CD4-positive, alpha-beta T cell (primary cell): Measurements from ENCODE around the gene ZC3HAV1. TPM values are rescaled to one million over a fixed set of nuclear protein-coding genes. Genes with fewer than 3 reads are reported as not detected.
"Not testable (repeated sequence)": the region's sequence is repeated elsewhere in the genome, so short reads cannot be mapped to it uniquely, and the experiment has no call there.

Experiments used
- ATAC-seq: fragments of 200-7000 bp; cut with Tn5 transposase; one replicate; pipeline ENCODE4 v1.10.0; 2022; ENCODE audit warnings: mild to moderate bottlenecking; ENCODE audit not compliant: poor library complexity
- CTCF ChIA-PET: fragments of 350-600 bp; sonication (Branson Sonifier 250); formaldehyde crosslinking; loops from one replicate; lab custom pipeline; 2021; ENCODE audit warnings: antibody characterized with exemption, inconsistent platforms; lab: Charles Lee
- POLR2A ChIA-PET: fragments of 350-600 bp; sonication (Branson Sonifier 250); formaldehyde crosslinking; loops from one replicate; lab custom pipeline; 2021; ENCODE audit warnings: antibody characterized with exemption, inconsistent platforms; lab: Charles Lee
- DNase-seq, 14 experiments: peaks; one replicate each; pipeline ENCODE4 v3.0.0-alpha.2; 2013 to 2020; ENCODE audit warnings: mixed read lengths in 2 of 14
- H3K27ac ChIP-seq, 2 donors: one replicate each; pipeline versions ENCODE4 v1.5.1 to v1.7.0; 2013; ENCODE audit warnings: low read length in 2 of 2, low read depth in 1 of 2, mild to moderate bottlenecking in 1 of 2
- H3K27me3 ChIP-seq, 2 experiments: 1 replicate in 1 of 2; 2 replicates in 1 of 2; pipeline versions ENCODE4 v1.6.1 to v1.7.0; 2013; ENCODE audit warnings: low read length in 2 of 2, control low read depth in 1 of 2, mild to moderate bottlenecking in 1 of 2, moderate library complexity in 1 of 2; ENCODE audit not compliant: insufficient read depth in 2 of 2, control insufficient read depth in 1 of 2
- H3K36me3 ChIP-seq: one replicate; pipeline ENCODE4 v1.6.1; 2013; ENCODE audit warnings: low read length, control low read depth; ENCODE audit not compliant: insufficient read depth
- H3K4me1 ChIP-seq: one replicate; pipeline ENCODE4 v1.6.1; 2013; ENCODE audit warnings: low read length, control low read depth; ENCODE audit not compliant: insufficient read depth
- H3K4me3 ChIP-seq: one replicate; pipeline ENCODE4 v1.5.1; 2013; ENCODE audit warnings: mild to moderate bottlenecking, low read length, moderate library complexity
- H3K9me3 ChIP-seq, 2 experiments: 1 replicate in 1 of 2; 2 replicates in 1 of 2; pipeline versions ENCODE4 v1.6.1 to v1.7.0; 2013; ENCODE audit warnings: low read length in 2 of 2, mild to moderate bottlenecking in 2 of 2, control low read depth in 1 of 2, moderate library complexity in 1 of 2; ENCODE audit not compliant: control insufficient read depth in 1 of 2, insufficient read depth in 1 of 2
- H3K27ac Mint-ChIP-seq: one replicate; pipeline ENCODE4 v1.8.0; 2020; ENCODE audit warnings: mixed read lengths
- H3K27me3 Mint-ChIP-seq: one replicate; pipeline ENCODE4 v1.8.0; 2021; ENCODE audit warnings: mixed read lengths
- H3K36me3 Mint-ChIP-seq: one replicate; pipeline ENCODE4 v1.8.0; 2021; ENCODE audit warnings: low read depth, mixed read lengths
- H3K4me1 Mint-ChIP-seq: one replicate; pipeline ENCODE4 v1.8.0; 2021; ENCODE audit warnings: low read depth, mixed read lengths
- H3K4me3 Mint-ChIP-seq: one replicate; pipeline ENCODE4 v1.8.0; 2020; ENCODE audit warnings: mild to moderate bottlenecking, mixed read lengths
- H3K9me3 Mint-ChIP-seq: one replicate; pipeline ENCODE4 v1.8.0; 2020; ENCODE audit warnings: mixed read lengths
- intact Hi-C, 2 experiments: fragments of 100-400 bp; cut with DNase I in 1 of 2; cut with micrococcal nuclease in 1 of 2; formaldehyde crosslinking; loops; one replicate each; pipeline versions ENCODE4 v1.15.1 to v1.9.0; 2023 to 2025; cut with DNase I, micrococcal nuclease
- total RNA-seq, 174 experiments: library from RNA in 2 of 174; stranded (reverse) in 2 of 174; gene quantifications; one replicate each; pipeline ENCODE4 v1.2.3 and lab custom pipeline; 2021 to 2026
- TF ChIP-seq, protein P1 (sequence below): fragments of 200-600 bp; IDR thresholded peaks from one replicate; pipeline ENCODE4 v1.8.0; 2022; ENCODE audit warnings: antibody characterized with exemption, mild to moderate bottlenecking

The ZC3HAV1 gene
- total RNA-seq, 2 experiments from 2014 or later: 169 to 178 TPM

DNA sequence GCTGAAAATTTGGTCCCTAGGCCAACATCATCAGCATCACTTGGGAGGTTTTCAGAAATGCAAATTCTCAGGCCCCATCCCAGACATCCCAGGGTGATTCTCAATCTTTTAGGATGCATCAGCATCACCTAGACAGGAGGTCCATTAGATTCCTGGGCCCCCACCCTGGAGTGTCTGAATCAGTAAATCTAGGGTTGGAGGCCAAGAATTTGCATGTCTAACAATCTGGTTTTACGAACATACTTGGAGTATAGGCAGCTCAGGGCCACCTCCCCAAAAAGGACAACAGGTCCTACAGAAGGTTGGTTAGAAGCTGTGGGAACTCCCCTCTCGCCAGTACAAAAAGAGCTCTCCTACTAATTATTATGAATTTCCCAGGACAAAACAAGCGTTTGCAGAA is 15.5 kb downstream of the ZC3HAV1 start:
- TF ChIP-seq, protein P1, sequence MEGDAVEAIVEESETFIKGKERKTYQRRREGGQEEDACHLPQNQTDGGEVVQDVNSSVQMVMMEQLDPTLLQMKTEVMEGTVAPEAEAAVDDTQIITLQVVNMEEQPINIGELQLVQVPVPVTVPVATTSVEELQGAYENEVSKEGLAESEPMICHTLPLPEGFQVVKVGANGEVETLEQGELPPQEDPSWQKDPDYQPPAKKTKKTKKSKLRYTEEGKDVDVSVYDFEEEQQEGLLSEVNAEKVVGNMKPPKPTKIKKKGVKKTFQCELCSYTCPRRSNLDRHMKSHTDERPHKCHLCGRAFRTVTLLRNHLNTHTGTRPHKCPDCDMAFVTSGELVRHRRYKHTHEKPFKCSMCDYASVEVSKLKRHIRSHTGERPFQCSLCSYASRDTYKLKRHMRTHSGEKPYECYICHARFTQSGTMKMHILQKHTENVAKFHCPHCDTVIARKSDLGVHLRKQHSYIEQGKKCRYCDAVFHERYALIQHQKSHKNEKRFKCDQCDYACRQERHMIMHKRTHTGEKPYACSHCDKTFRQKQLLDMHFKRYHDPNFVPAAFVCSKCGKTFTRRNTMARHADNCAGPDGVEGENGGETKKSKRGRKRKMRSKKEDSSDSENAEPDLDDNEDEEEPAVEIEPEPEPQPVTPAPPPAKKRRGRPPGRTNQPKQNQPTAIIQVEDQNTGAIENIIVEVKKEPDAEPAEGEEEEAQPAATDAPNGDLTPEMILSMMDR: no peak
- peak in 1 of 14 experiments; percentile 43 for DNase-seq
- Histone ChIP-seq H3K9me3 (no peaks in the 10 kb centered on the region), H3K4me3 (peak overlapping the region; percentile 52), H3K27ac (peak overlapping the region; percentile 74 to 80), H3K36me3 (peaks cover 53% of the 10 kb centered on the region), H3K27me3 (no peaks in the 10 kb centered on the region), H3K4me1 (peaks cover 89% of the 10 kb centered on the region)
- ATAC-seq: no peak
- no peaks in the 10 kb centered on the region for H3K27me3 Mint-ChIP-seq
- peaks cover 80% of the 10 kb centered on the region for H3K36me3 Mint-ChIP-seq
- H3K27ac Mint-ChIP-seq: peak overlapping the region; percentile 92
- peak overlapping the region; percentile 89 for H3K4me3 Mint-ChIP-seq
- peaks cover 2% of the 10 kb centered on the region for H3K9me3 Mint-ChIP-seq
- ChIA-PET CTCF (interaction anchor here (1.0 to 2.9 kb wide), 6 partner anchors 8 to 34 kb away, joined by 4 to 38 read pairs (median 8); partner anchors contain the start of gene ZC3HAV1), POLR2A (interaction anchor here (1.3 to 3.1 kb wide), 19 partner anchors 9 to 246 kb away, joined by 4 to 171 read pairs (median 11); partner anchors contain the start of gene FMC1)
- intact Hi-C loops: loop anchor here in 1 of 2 experiments (2.0 kb wide), 1 partner anchor 19 kb away; no protein-coding TSS in a partner anchor
- peaks cover 86% of the 10 kb centered on the region for H3K4me1 Mint-ChIP-seq

DNA sequence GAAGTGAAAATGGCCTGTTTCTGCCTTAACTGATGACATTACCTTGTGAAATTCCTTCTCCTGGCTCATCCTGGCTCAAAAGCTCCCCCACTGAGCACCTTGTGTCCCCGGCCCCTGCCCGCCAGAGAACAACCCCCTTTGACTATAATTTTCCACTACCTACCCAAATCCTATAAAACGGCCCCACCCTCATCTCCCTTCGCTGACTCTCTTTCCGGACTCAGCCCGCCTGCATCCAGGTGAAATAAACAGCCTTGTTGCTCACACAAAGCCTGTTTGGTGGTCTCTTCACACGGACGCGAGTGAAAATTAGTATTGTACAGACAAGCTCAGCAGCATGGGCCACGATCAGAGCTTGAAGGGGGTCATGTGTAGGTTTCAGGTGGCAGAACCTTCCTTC is 16.0 kb downstream of the ZC3HAV1 start:
- DNase-seq: peak in 1 of 14 experiments; percentile 51
- intact Hi-C loops: loop anchor here in 1 of 2 experiments (2.0 kb wide), 1 partner anchor 15 kb away; the partner anchor contains the start of gene ZC3HAV1
- not testable (repeated sequence) for H3K27me3 ChIP-seq, H3K9me3 ChIP-seq, H3K9me3 Mint-ChIP-seq, H3K27me3 Mint-ChIP-seq, ATAC-seq
- ChIA-PET POLR2A (interaction anchor here (1.2 to 3.1 kb wide), 10 partner anchors 8 to 207 kb away, joined by 3 to 171 read pairs (median 12); no protein-coding TSS in a partner anchor), CTCF (interaction anchor here (2.4 to 2.9 kb wide), 3 partner anchors 10 to 19 kb away, joined by 8 to 38 read pairs (median 20); partner anchors contain the start of gene ZC3HAV1)
- Mint-ChIP-seq H3K27ac (peak overlapping the region; percentile 92), H3K36me3 (peaks cover 80% of the 10 kb centered on the region), H3K4me3 (peak overlapping the region; percentile 89), H3K4me1 (peaks cover 85% of the 10 kb centered on the region)
- Histone ChIP-seq H3K27ac (peak overlapping the region; percentile 74 to 80), H3K4me1 (peaks cover 91% of the 10 kb centered on the region), H3K4me3 (peak overlapping the region; percentile 52), H3K36me3 (peaks cover 53% of the 10 kb centered on the region)

DNA sequence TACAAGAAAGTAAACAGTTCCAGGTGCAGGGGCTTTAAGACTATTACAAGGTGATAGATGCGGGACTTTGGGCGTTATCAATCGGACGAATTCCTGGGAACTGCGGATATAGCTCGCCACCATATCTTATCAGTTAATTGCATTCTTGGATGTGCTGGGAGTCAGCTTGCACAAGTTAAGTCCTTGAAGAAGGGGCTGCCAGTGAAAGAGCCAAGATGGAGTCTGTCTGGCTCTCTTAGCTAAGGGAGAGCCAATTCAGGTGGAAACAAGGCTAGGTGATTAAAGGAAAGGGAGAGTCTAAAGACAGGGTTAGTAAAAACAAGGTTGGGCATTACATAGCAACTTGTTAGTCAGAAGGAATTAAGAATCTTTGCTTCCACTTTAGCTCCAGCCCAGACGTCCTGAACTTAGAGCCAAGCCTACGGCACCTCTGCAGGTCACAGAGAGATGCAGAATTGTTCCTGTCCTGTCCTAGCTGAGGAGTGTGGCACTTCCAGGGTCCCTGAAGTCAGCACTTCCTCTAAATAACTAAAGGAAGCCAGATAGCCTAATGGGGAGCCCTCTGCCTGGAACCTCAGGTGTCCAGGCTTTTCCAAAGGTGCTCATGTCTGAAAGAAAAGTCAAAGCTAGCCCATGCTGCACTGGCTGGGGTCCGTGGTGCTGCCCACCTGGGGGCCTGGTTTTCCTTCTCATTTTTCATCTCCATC is 17.3 kb downstream of the ZC3HAV1 start:
- peak overlapping the region; percentile 89 for H3K4me3 Mint-ChIP-seq
- H3K4me3 ChIP-seq: peak overlapping the region; percentile 52

More for the DNA sequence above, 17.3 kb downstream of the ZC3HAV1 start:
- peak overlapping the region; percentile 74 to 80 for H3K27ac ChIP-seq
- ATAC-seq: no peak
- Mint-ChIP-seq H3K9me3 (peaks cover 3% of the 10 kb centered on the region), H3K4me1 (peaks cover 89% of the 10 kb centered on the region), H3K27ac (peak overlapping the region; percentile 92), H3K36me3 (peaks cover 80% of the 10 kb centered on the region), H3K27me3 (no peaks in the 10 kb centered on the region)
- H3K36me3 ChIP-seq: peaks cover 60% of the 10 kb centered on the region
- intact Hi-C loops: loop anchor here in 1 of 2 experiments (2.0 kb wide), 1 partner anchor 17 kb away; the partner anchor contains the start of gene ZC3HAV1
- ChIA-PET POLR2A (interaction anchor here (0.8 to 2.5 kb wide), 7 partner anchors 9 to 20 kb away, joined by 3 to 15 read pairs (median 3); no protein-coding TSS in a partner anchor), CTCF (interaction anchor here (1.9 kb wide), 1 partner anchor 17 kb away, joined by 10 read pairs; no protein-coding TSS in a partner anchor)
- no peak for DNase-seq
- no peaks in the 10 kb centered on the region for H3K27me3 ChIP-seq
- H3K4me1 ChIP-seq: peaks cover 92% of the 10 kb centered on the region
- TF ChIP-seq, protein P1: no peak
- H3K9me3 ChIP-seq: peaks cover 0 to 1% of the 10 kb centered on the region in 2 experiments
